Erythroblast (primary cell): ENCODE results near the gene TMEM131L.

Experiments
- GATA1 ChIP-seq: IDR thresholded peaks from 2 replicates; pipeline ENCODE4 v1.6.1; 2011; ENCODE audit warnings: low read depth, mild to moderate bottlenecking, control low read depth, low read length, moderate library complexity
- POLR2A ChIP-seq: IDR thresholded peaks from 2 replicates; pipeline ENCODE4 v1.6.1; 2011; ENCODE audit warnings: mild to moderate bottlenecking, low read length

GRCh38 chr4:153576443-153576774, 110.2 kb downstream of the TMEM131L start:
- TF ChIP-seq POLR2A = no peak
- no peak for TF ChIP-seq GATA1
